Peyer's patch (tissue), 4 donors: ENCODE data around the gene TRA2A. TPM values are rescaled to one million over a fixed set of nuclear protein-coding genes. Genes with fewer than 3 reads are reported as not detected.

ENCODE experiments used
- DNase-seq, 3 donors: peaks; one replicate each; pipeline ENCODE4 v3.0.0-alpha.2; 2017 to 2019
- H3K27ac ChIP-seq, 4 donors: fragments of 200-600 bp; sonication (generic); one replicate each; pipeline ENCODE4 v1.5.1; 2016 to 2019
- H3K27me3 ChIP-seq, 2 donors: fragments of 200-600 bp; sonication (generic); one replicate each; pipeline ENCODE4 v1.5.1; 2019
- H3K36me3 ChIP-seq, 3 donors: fragments of 200-600 bp; sonication (generic); one replicate each; pipeline ENCODE4 v1.5.1; 2016 to 2019
- H3K4me1 ChIP-seq, 4 donors: fragments of 200-600 bp; sonication (generic); one replicate each; pipeline ENCODE4 v1.5.1; 2016 to 2019
- H3K4me3 ChIP-seq, 4 donors: fragments of 200-600 bp; sonication (generic); 1 replicate in 3 of 4; 2 replicates in 1 of 4; pipeline ENCODE4 v1.5.1; 2016 to 2019; ENCODE audit warnings: mild to moderate bottlenecking in 1 of 4
- H3K9me3 ChIP-seq, 4 donors: fragments of 200-600 bp; sonication (generic); one replicate each; pipeline ENCODE4 v1.5.1; 2016 to 2019; ENCODE audit warnings: mild to moderate bottlenecking in 1 of 4
- POLR2A ChIP-seq, 2 donors: fragments of 450-650 bp; IDR thresholded peaks; one replicate each; pipeline ENCODE4 v1.5.1; 2017; ENCODE audit warnings: antibody characterized with exemption in 2 of 2, mild to moderate bottlenecking in 2 of 2, moderate library complexity in 2 of 2
- small RNA-seq, 2 donors: library from RNA; depleted of rRNA; stranded (forward); fragments of <200 nt; gene quantifications; one replicate each; pipeline ENCODE3, GENCODE V24; 2016
- total RNA-seq, 4 donors: library from RNA; depleted of rRNA; stranded (reverse); fragments of >200 nt; gene quantifications; one replicate each; pipeline ENCODE4 v1.1.0, GENCODE V29; 2016
- TF ChIP-seq, protein P1 (sequence below), 6 experiments: fragments of 450-650 bp in 4 of 6; fragments of 200-600 bp in 2 of 6; sonication (generic) in 1 of 6; IDR thresholded peaks; one replicate each; pipeline ENCODE4 v1.5.1; 2017 to 2019; ENCODE audit warnings: antibody characterized with exemption in 6 of 6, mild to moderate bottlenecking in 3 of 6, moderate library complexity in 1 of 6

TRA2A gene
- total RNA-seq, 4 donors from 2014 or later: 30.5 to 108 (median 56.4) TPM

DNA sequence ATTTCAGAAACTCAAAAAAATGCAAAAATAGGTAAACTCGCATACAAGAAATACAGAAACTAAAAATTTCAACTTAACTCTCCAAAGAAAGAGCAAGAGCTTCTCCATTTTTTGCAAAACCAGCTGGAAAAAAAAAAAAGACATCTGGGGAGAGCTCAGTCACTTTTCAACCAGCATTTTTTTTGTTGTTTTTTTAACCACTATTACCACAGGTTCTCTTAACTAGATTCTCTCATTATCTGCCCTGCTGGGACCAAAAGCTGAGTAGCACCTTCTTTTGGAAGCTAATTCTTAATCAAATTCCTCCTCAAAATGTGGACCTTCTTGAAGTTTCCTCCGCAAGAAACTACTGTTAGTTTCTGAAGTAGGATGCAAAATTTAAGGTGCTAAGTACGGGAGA, 75.7 kb downstream of the TRA2A start:
- no peak overlapping the region for H3K27ac ChIP-seq
- H3K27me3 ChIP-seq: no peaks in the 10 kb centered on the region
- no peak overlapping the region for H3K4me3 ChIP-seq
- no peaks in the 10 kb centered on the region for H3K36me3 ChIP-seq
- no peak for DNase-seq
- no peak for TF ChIP-seq POLR2A (IDR thresholded peaks at IDR 0.05)
- TF ChIP-seq, protein P1, sequence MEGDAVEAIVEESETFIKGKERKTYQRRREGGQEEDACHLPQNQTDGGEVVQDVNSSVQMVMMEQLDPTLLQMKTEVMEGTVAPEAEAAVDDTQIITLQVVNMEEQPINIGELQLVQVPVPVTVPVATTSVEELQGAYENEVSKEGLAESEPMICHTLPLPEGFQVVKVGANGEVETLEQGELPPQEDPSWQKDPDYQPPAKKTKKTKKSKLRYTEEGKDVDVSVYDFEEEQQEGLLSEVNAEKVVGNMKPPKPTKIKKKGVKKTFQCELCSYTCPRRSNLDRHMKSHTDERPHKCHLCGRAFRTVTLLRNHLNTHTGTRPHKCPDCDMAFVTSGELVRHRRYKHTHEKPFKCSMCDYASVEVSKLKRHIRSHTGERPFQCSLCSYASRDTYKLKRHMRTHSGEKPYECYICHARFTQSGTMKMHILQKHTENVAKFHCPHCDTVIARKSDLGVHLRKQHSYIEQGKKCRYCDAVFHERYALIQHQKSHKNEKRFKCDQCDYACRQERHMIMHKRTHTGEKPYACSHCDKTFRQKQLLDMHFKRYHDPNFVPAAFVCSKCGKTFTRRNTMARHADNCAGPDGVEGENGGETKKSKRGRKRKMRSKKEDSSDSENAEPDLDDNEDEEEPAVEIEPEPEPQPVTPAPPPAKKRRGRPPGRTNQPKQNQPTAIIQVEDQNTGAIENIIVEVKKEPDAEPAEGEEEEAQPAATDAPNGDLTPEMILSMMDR (IDR thresholded peaks at IDR 0.05): no peak
- H3K9me3 ChIP-seq: no peaks in the 10 kb centered on the region
- no peaks in the 10 kb centered on the region for H3K4me1 ChIP-seq

GRCh38 chr7:23454881-23455526, 76.8 kb downstream of the TRA2A start:
- Histone ChIP-seq H3K27me3 (no peaks in the 10 kb centered on the region), H3K4me1 (no peaks in the 10 kb centered on the region), H3K9me3 (no peaks in the 10 kb centered on the region), H3K4me3 (no peak overlapping the region), H3K27ac (no peak overlapping the region), H3K36me3 (no peaks in the 10 kb centered on the region)
- TF ChIP-seq, protein P1 (IDR thresholded peaks at IDR 0.05): no peak
- DNase-seq: no peak

Small RNAs within 50 kb of the gene (small RNA-seq; reads per million reads assigned to genes)
- gene AC079780.1 (0 reads per million in 2 donors), gene RF00019 (0 reads per million in 2 donors)

Other genes with a start within 250 kb of the TRA2A start
- gene MALSU1, start 232.6 kb downstream of the TRA2A start, total RNA-seq: 10 to 100 TPM; 15.7 to 40.5 (median 31.3) TPM
- 1 to 10 TPM in 1 of 4 donors, not detected in 3; 1.1 TPM for gene IGF2BP3, start 61.5 kb downstream of the TRA2A start, total RNA-seq
- 10 to 100 TPM; 18.5 to 21.4 (median 20.0) TPM for gene CCDC126, start 65.4 kb upstream of the TRA2A start, total RNA-seq
- gene FAM221A, start 148.2 kb upstream of the TRA2A start, total RNA-seq: 10 to 100 TPM in 3 of 4 donors, 1 to 10 TPM in 1; 5.8 to 37.5 (median 16.2) TPM
- gene STK31, start 178.2 kb upstream of the TRA2A start, total RNA-seq: 1 to 10 TPM in 3 of 4 donors, not detected in 1; 1.7 to 9.1 (median 2.8) TPM